HEK293 (cell line): ENCODE results near the gene HOXC11.

Experiments used
- CTCF ChIA-PET: fragments of 350-600 bp; formaldehyde crosslinking; extraction: SDS; loops from one replicate; lab custom pipeline; 2021; ENCODE audit warnings: antibody characterized with exemption; lab: Yijun Ruan, JAX
- POLR2A ChIA-PET: fragments of 300-600 bp; formaldehyde crosslinking; extraction: SDS; loops from one replicate; lab custom pipeline; 2020; ENCODE audit warnings: antibody characterized with exemption, inconsistent platforms; lab: Yijun Ruan, JAX
- H3K27ac ChIP-seq: fragments of 200-500 bp; sonication (Bioruptor generic); 2 replicates; pipeline ENCODE4 v1.5.1; 2014; ENCODE audit warnings: low read depth, low read length, control low read depth, inconsistent platforms; ENCODE audit errors: extremely low read depth
- H3K36me3 ChIP-seq, 2 experiments: fragments of 200-500 bp in 1 of 2; sonication (Bioruptor generic) in 1 of 2; 1 replicate in 1 of 2; 2 replicates in 1 of 2; pipeline ENCODE4 v1.5.1; 2014 to 2017; ENCODE audit warnings: inconsistent platforms in 2 of 2, low read length in 2 of 2; ENCODE audit not compliant: control insufficient read depth in 2 of 2, insufficient read depth in 1 of 2
- H3K4me1 ChIP-seq: fragments of 200-500 bp; sonication (Bioruptor generic); 2 replicates; pipeline ENCODE4 v1.5.1; 2014; ENCODE audit warnings: mild to moderate bottlenecking, low read length, inconsistent platforms; ENCODE audit not compliant: control insufficient read depth, insufficient read depth
- H3K4me3 ChIP-seq: 2 replicates; pipeline ENCODE4 v1.5.1; 2011; ENCODE audit warnings: low read depth, mild to moderate bottlenecking, control low read depth, low read length, moderate library complexity
- H3K9me3 ChIP-seq: fragments of 200-500 bp; sonication (Bioruptor generic); 2 replicates; pipeline ENCODE4 v1.5.1; 2014; ENCODE audit warnings: low read depth, low read length, inconsistent platforms; ENCODE audit not compliant: control insufficient read depth, insufficient read depth
- FEZF1 ChIP-seq: fragments of 450-650 bp; formaldehyde crosslinking; IDR thresholded peaks from 2 replicates; pipeline ENCODE4 v1.5.1; 2016; ENCODE audit warnings: missing biosample characterization, missing genetic modification characterization
- GLIS1 ChIP-seq: fragments of 450-650 bp; formaldehyde crosslinking; IDR thresholded peaks from 2 replicates; pipeline ENCODE4 v1.5.1; 2016; ENCODE audit warnings: missing biosample characterization, missing genetic modification characterization
- OVOL3 ChIP-seq: fragments of 450-650 bp; formaldehyde crosslinking; IDR thresholded peaks from 2 replicates; pipeline ENCODE4 v1.5.1; 2016; ENCODE audit warnings: missing biosample characterization, missing genetic modification characterization
- REST ChIP-seq: fragments of 450-650 bp; formaldehyde crosslinking; IDR thresholded peaks from 2 replicates; pipeline ENCODE4 v1.5.1; 2016; ENCODE audit warnings: missing biosample characterization, missing genetic modification characterization
- SP7 ChIP-seq: fragments of 450-650 bp; formaldehyde crosslinking; IDR thresholded peaks from 2 replicates; pipeline ENCODE4 v1.5.1; 2016; ENCODE audit warnings: missing biosample characterization, missing genetic modification characterization
- ZBTB17 ChIP-seq: fragments of 450-650 bp; formaldehyde crosslinking; IDR thresholded peaks from 2 replicates; pipeline ENCODE4 v1.5.1; 2016; ENCODE audit warnings: missing biosample characterization, missing genetic modification characterization
- ZBTB44 ChIP-seq: fragments of 450-650 bp; IDR thresholded peaks from 2 replicates; pipeline ENCODE4 v1.5.1; 2018; ENCODE audit warnings: missing biosample characterization, mild to moderate bottlenecking, missing genetic modification characterization
- ZEB2 ChIP-seq: fragments of 450-650 bp; formaldehyde crosslinking; IDR thresholded peaks from 2 replicates; pipeline ENCODE4 v1.5.1; 2016; ENCODE audit warnings: missing biosample characterization, missing genetic modification characterization
- ZNF112 ChIP-seq: fragments of 450-650 bp; formaldehyde crosslinking; IDR thresholded peaks from 2 replicates; pipeline ENCODE4 v1.5.0; 2017; ENCODE audit warnings: missing biosample characterization, missing genetic modification characterization
- ZNF140 ChIP-seq: fragments of 450-650 bp; formaldehyde crosslinking; IDR thresholded peaks from 2 replicates; pipeline ENCODE4 v1.5.1; 2016; ENCODE audit warnings: missing biosample characterization, missing genetic modification characterization
- ZNF311 ChIP-seq: fragments of 450-650 bp; formaldehyde crosslinking; IDR thresholded peaks from 2 replicates; pipeline ENCODE4 v1.5.1; 2017; ENCODE audit warnings: missing biosample characterization, missing genetic modification characterization, borderline replicate concordance
- ZNF366 ChIP-seq: fragments of 450-650 bp; formaldehyde crosslinking; conservative IDR thresholded peaks from 2 replicates; pipeline ENCODE4 v1.5.1; 2016; ENCODE audit warnings: missing biosample characterization, missing genetic modification characterization
- ZNF660 ChIP-seq: fragments of 450-650 bp; IDR thresholded peaks from 2 replicates; pipeline ENCODE4 v1.5.1; 2018; ENCODE audit warnings: missing biosample characterization, mild to moderate bottlenecking, missing genetic modification characterization
- ZNF76 ChIP-seq: fragments of 450-650 bp; formaldehyde crosslinking; IDR thresholded peaks from 2 replicates; pipeline ENCODE4; 2016; ENCODE audit warnings: low read depth, missing biosample characterization, missing genetic modification characterization, borderline replicate concordance
- TF ChIP-seq, protein P1 (sequence below): fragments of 450-650 bp; formaldehyde crosslinking; conservative IDR thresholded peaks from 2 replicates; pipeline ENCODE4 v1.5.1; 2016; ENCODE audit warnings: low read depth, missing biosample characterization, missing genetic modification characterization
- TF ChIP-seq, protein P2 (sequence below): fragments of 450-650 bp; formaldehyde crosslinking; IDR thresholded peaks from 2 replicates; pipeline ENCODE4 v1.5.1; 2017; ENCODE audit warnings: missing biosample characterization, missing genetic modification characterization
- TF ChIP-seq, protein P3 (sequence below): fragments of 450-650 bp; formaldehyde crosslinking; IDR thresholded peaks from 2 replicates; pipeline ENCODE4 v1.5.1; 2016; ENCODE audit warnings: missing biosample characterization, missing genetic modification characterization

Gene HOXC11

GRCh38 chr12:53989227-53990113 is 16.5 kb downstream of the HOXC11 start (continued):
- TF ChIP-seq, protein P1, sequence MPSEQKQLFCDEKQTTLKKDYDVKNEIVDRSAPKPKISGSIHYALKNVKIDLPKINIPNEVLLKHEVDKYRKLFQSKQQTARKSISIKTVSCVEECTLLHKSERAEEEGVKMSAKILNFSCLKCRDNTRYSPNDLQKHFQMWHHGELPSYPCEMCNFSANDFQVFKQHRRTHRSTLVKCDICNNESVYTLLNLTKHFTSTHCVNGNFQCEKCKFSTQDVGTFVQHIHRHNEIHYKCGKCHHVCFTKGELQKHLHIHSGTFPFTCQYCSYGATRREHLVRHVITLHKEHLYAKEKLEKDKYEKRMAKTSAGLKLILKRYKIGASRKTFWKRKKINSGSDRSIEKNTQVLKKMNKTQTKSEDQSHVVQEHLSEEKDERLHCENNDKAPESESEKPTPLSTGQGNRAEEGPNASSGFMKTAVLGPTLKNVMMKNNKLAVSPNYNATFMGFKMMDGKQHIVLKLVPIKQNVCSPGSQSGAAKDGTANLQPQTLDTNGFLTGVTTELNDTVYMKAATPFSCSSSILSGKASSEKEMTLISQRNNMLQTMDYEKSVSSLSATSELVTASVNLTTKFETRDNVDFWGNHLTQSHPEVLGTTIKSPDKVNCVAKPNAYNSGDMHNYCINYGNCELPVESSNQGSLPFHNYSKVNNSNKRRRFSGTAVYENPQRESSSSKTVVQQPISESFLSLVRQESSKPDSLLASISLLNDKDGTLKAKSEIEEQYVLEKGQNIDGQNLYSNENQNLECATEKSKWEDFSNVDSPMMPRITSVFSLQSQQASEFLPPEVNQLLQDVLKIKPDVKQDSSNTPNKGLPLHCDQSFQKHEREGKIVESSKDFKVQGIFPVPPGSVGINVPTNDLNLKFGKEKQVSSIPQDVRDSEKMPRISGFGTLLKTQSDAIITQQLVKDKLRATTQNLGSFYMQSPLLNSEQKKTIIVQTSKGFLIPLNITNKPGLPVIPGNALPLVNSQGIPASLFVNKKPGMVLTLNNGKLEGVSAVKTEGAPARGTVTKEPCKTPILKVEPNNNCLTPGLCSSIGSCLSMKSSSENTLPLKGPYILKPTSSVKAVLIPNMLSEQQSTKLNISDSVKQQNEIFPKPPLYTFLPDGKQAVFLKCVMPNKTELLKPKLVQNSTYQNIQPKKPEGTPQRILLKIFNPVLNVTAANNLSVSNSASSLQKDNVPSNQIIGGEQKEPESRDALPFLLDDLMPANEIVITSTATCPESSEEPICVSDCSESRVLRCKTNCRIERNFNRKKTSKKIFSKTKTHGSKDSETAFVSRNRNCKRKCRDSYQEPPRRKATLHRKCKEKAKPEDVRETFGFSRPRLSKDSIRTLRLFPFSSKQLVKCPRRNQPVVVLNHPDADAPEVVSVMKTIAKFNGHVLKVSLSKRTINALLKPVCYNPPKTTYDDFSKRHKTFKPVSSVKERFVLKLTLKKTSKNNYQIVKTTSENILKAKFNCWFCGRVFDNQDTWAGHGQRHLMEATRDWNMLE (tag by site-specific recombination) = no peak
- peak; percentile 24; the same call in 1 of the 2 replicates for TF ChIP-seq ZNF76
- TF ChIP-seq, protein P2, sequence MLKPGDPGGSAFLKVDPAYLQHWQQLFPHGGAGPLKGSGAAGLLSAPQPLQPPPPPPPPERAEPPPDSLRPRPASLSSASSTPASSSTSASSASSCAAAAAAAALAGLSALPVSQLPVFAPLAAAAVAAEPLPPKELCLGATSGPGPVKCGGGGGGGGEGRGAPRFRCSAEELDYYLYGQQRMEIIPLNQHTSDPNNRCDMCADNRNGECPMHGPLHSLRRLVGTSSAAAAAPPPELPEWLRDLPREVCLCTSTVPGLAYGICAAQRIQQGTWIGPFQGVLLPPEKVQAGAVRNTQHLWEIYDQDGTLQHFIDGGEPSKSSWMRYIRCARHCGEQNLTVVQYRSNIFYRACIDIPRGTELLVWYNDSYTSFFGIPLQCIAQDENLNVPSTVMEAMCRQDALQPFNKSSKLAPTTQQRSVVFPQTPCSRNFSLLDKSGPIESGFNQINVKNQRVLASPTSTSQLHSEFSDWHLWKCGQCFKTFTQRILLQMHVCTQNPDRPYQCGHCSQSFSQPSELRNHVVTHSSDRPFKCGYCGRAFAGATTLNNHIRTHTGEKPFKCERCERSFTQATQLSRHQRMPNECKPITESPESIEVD (tag by site-specific recombination) = peak; percentile 85
- TF ChIP-seq ZNF112 (tag by site-specific recombination) = no peak
- TF ChIP-seq SP7 = no peak; the same call in 1 of the 2 replicates
- TF ChIP-seq, protein P3, sequence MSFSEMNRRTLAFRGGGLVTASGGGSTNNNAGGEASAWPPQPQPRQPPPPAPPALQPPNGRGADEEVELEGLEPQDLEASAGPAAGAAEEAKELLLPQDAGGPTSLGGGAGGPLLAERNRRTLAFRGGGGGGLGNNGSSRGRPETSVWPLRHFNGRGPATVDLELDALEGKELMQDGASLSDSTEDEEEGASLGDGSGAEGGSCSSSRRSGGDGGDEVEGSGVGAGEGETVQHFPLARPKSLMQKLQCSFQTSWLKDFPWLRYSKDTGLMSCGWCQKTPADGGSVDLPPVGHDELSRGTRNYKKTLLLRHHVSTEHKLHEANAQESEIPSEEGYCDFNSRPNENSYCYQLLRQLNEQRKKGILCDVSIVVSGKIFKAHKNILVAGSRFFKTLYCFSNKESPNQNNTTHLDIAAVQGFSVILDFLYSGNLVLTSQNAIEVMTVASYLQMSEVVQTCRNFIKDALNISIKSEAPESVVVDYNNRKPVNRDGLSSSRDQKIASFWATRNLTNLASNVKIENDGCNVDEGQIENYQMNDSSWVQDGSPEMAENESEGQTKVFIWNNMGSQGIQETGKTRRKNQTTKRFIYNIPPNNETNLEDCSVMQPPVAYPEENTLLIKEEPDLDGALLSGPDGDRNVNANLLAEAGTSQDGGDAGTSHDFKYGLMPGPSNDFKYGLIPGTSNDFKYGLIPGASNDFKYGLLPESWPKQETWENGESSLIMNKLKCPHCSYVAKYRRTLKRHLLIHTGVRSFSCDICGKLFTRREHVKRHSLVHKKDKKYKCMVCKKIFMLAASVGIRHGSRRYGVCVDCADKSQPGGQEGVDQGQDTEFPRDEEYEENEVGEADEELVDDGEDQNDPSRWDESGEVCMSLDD (tag by site-specific recombination) = peak; percentile 58; the same call in 1 of the 2 replicates
- TF ChIP-seq ZBTB44 (tag by site-specific recombination) = 0 out of 2 replicates have a peak, but pooled peaks have one; percentile 26
- no peak for TF ChIP-seq ZNF140
- TF ChIP-seq ZNF660 (tag by site-specific recombination) = peak; percentile 59

- CTCF ChIA-PET = interaction anchor here (0.5 to 3.0 kb wide), 16 partner anchors 10 to 403 kb away, joined by 3 to 25 read pairs (median 4); partner anchors contain the start of gene HOXC8
- Histone ChIP-seq H3K36me3 (no peaks in the 10 kb centered on the region), H3K9me3 (no peaks in the 10 kb centered on the region), H3K4me1 (peaks cover 36% of the 10 kb centered on the region), H3K27ac (peak overlapping the region; percentile 71), H3K4me3 (no peak overlapping the region)
- POLR2A ChIA-PET = interaction anchor here (1.8 kb wide), 1 partner anchor 10 kb away, joined by 10 read pairs; the partner anchor contains the start of gene HOXC9
- TF ChIP-seq ZEB2 (tag by site-specific recombination) (0 out of 2 replicates have a peak, but pooled peaks have one; percentile 22), ZNF311 (tag by site-specific recombination) (no peak), GLIS1 (tag by site-specific recombination) (no peak; the same call in 1 of the 2 replicates), REST (tag by site-specific recombination) (no peak), ZNF366 (tag by site-specific recombination) (peak; percentile 20; the same call in 1 of the 2 replicates), ZBTB17 (tag by site-specific recombination) (no peak), OVOL3 (tag by site-specific recombination) (peak; percentile 56; the same call in 1 of the 2 replicates), FEZF1 (tag by site-specific recombination) (0 out of 2 replicates have a peak, but pooled peaks have one; percentile 54)
These were observed 17.6 kb downstream of the HOXC11 start for GRCh38 chr12:53990311-53991076.
